Parathyroid adenoma (tissue), 2 donors: Measurements from ENCODE around the gene DCLK1.

ENCODE experiments used
- H2AFZ ChIP-seq: fragments of 300-600 bp; sonication (generic); one replicate; pipeline ENCODE4 v1.7.0; 2017; ENCODE audit warnings: antibody characterized with exemption, mild to moderate bottlenecking
- H3K27ac ChIP-seq: fragments of 300-600 bp; sonication (generic); one replicate; pipeline ENCODE4 v1.7.0; 2017
- H3K27me3 ChIP-seq: fragments of 300-600 bp; sonication (generic); one replicate; pipeline ENCODE4 v1.7.0; 2017; ENCODE audit warnings: low read length; ENCODE audit not compliant: control insufficient read depth, insufficient read depth
- H3K36me3 ChIP-seq: fragments of 300-600 bp; sonication (generic); one replicate; pipeline ENCODE4 v1.7.0; 2017; ENCODE audit warnings: low read length; ENCODE audit not compliant: control insufficient read depth, insufficient read depth
- H3K4me1 ChIP-seq: fragments of 300-600 bp; sonication (generic); one replicate; pipeline ENCODE4 v1.7.0; 2017; ENCODE audit warnings: control low read depth
- H3K4me2 ChIP-seq: fragments of 300-600 bp; sonication (generic); one replicate; pipeline ENCODE4 v1.7.0; 2017; ENCODE audit warnings: low read length
- H3K4me3 ChIP-seq: fragments of 300-600 bp; sonication (generic); one replicate; pipeline ENCODE4 v1.7.0; 2017; ENCODE audit warnings: low read depth, low read length
- H3K79me2 ChIP-seq: fragments of 300-600 bp; sonication (generic); one replicate; pipeline ENCODE4 v1.7.0; 2017; ENCODE audit warnings: control low read depth
- H3K9ac ChIP-seq: fragments of 300-600 bp; sonication (generic); one replicate; pipeline ENCODE4 v1.7.0; 2017; ENCODE audit warnings: mild to moderate bottlenecking
- H3K9me3 ChIP-seq: fragments of 300-600 bp; sonication (generic); one replicate; pipeline ENCODE4 v1.7.0; 2017; ENCODE audit warnings: low read length; ENCODE audit not compliant: control insufficient read depth
- CTCF ChIP-seq: fragments of 300-600 bp; sonication (generic); IDR thresholded peaks from one replicate; pipeline ENCODE4 v1.7.0; 2017; ENCODE audit warnings: antibody characterized with exemption, mild to moderate bottlenecking
- donor health status: primary hyperparathyroidism.

Gene DCLK1

GRCh38 chr13:35763060-35763781 is 368.0 kb downstream of the DCLK1 start:
- H2AFZ ChIP-seq = no peak overlapping the region
- no peaks in the 10 kb centered on the region for H3K9me3 ChIP-seq
- H3K27ac ChIP-seq = no peak overlapping the region
- H3K4me1 ChIP-seq = no peaks in the 10 kb centered on the region
- no peak overlapping the region for H3K4me3 ChIP-seq
- no peaks in the 10 kb centered on the region for H3K79me2 ChIP-seq
- no peaks in the 10 kb centered on the region for H3K27me3 ChIP-seq
- H3K9ac ChIP-seq = no peak overlapping the region
- TF ChIP-seq CTCF = no peak
- no peaks in the 10 kb centered on the region for H3K36me3 ChIP-seq
- no peak overlapping the region for H3K4me2 ChIP-seq

GRCh38 chr13:35761440-35762252 is 369.5 kb downstream of the DCLK1 start:
- no peak overlapping the region for H3K9ac ChIP-seq
- H3K9me3 ChIP-seq = no peaks in the 10 kb centered on the region
- H3K36me3 ChIP-seq = no peaks in the 10 kb centered on the region
- H3K4me3 ChIP-seq = no peak overlapping the region
- H2AFZ ChIP-seq = no peak overlapping the region
- no peaks in the 10 kb centered on the region for H3K79me2 ChIP-seq
- no peaks in the 10 kb centered on the region for H3K4me1 ChIP-seq
- H3K27ac ChIP-seq = no peak overlapping the region
- TF ChIP-seq CTCF = no peak
- H3K4me2 ChIP-seq = no peak overlapping the region
- H3K27me3 ChIP-seq = no peaks in the 10 kb centered on the region

- no peak overlapping the region for H3K27ac ChIP-seq
- no peak for TF ChIP-seq CTCF
These were observed 370.4 kb downstream of the DCLK1 start for GRCh38 chr13:35760735-35761281.

GRCh38 chr13:35747594-35747993 is 383.6 kb downstream of the DCLK1 start:
- Histone ChIP-seq H3K4me1 (no peaks in the 10 kb centered on the region), H3K27me3 (no peaks in the 10 kb centered on the region), H3K9ac (no peak overlapping the region), H3K4me3 (no peak overlapping the region), H3K9me3 (no peaks in the 10 kb centered on the region), H3K27ac (no peak overlapping the region), H3K36me3 (no peaks in the 10 kb centered on the region), H3K79me2 (no peaks in the 10 kb centered on the region), H3K4me2 (no peak overlapping the region), H2AFZ (no peak overlapping the region)
- no peak for TF ChIP-seq CTCF

More at GRCh38 chr13:35760735-35761281, 370.4 kb downstream of the DCLK1 start:
- no peaks in the 10 kb centered on the region for H3K27me3 ChIP-seq
- H3K9me3 ChIP-seq = no peaks in the 10 kb centered on the region
- H3K79me2 ChIP-seq = no peaks in the 10 kb centered on the region
- H2AFZ ChIP-seq = no peak overlapping the region
- no peak overlapping the region for H3K4me3 ChIP-seq
- peak overlapping the region; percentile 16 for H3K4me2 ChIP-seq
- no peaks in the 10 kb centered on the region for H3K4me1 ChIP-seq
- no peak overlapping the region for H3K9ac ChIP-seq
- no peaks in the 10 kb centered on the region for H3K36me3 ChIP-seq
